ENCODE data around the gene CDS2.

DNA sequence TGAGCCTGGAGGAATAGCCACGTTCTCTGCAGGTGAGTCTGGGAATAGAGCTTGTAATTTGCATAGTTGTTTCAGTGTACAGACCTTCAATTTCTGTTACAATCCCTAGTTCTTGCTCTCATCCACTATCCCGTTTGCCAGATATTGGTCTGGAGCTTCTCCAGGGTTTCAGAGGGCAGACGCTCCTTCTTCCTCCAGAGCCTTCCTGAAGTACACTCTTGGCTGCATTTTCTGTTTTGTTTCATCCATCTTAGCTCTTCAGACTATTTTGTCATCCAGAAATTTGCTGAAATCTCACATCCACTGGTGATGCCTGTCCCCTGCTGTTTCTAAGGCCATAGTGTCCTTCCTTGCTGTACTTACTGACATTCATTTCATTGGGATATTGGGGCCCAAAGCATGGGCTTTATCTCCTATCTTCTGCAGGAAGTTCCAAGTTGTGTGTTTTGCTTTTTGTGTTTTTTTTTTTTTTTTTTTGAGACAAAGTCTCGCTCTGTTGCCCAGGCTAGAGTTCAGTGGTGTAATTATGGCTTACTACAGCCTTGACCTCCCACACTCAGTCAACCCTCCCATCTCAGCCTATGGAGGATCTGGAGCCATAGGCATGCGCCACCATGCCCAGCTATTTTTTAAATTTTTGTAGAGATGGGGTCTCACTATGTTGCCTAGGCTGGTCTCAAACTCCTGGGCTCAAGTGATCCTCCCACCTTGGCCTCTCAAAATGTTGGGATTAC lies 18.7 kb downstream of the CDS2 start:
- TF ChIP-seq, protein P1, sequence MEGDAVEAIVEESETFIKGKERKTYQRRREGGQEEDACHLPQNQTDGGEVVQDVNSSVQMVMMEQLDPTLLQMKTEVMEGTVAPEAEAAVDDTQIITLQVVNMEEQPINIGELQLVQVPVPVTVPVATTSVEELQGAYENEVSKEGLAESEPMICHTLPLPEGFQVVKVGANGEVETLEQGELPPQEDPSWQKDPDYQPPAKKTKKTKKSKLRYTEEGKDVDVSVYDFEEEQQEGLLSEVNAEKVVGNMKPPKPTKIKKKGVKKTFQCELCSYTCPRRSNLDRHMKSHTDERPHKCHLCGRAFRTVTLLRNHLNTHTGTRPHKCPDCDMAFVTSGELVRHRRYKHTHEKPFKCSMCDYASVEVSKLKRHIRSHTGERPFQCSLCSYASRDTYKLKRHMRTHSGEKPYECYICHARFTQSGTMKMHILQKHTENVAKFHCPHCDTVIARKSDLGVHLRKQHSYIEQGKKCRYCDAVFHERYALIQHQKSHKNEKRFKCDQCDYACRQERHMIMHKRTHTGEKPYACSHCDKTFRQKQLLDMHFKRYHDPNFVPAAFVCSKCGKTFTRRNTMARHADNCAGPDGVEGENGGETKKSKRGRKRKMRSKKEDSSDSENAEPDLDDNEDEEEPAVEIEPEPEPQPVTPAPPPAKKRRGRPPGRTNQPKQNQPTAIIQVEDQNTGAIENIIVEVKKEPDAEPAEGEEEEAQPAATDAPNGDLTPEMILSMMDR (IDR thresholded peaks at IDR 0.05) = no peak
- TF ChIP-seq POLR2A (IDR thresholded peaks at IDR 0.05) = no peak
